GM21447 (cell line): ENCODE data around the gene OSMR.
"Not testable (repeated sequence)": the region's sequence is repeated elsewhere in the genome, so short reads cannot be mapped to it uniquely, and the experiment has no call there.

Source experiments
- ATAC-seq: cut with Tn5 transposase; IDR thresholded peaks from one replicate; pipeline ENCODE4 v1.9.1; 2021; ENCODE audit not compliant: unreplicated experiment

The OSMR gene

DNA sequence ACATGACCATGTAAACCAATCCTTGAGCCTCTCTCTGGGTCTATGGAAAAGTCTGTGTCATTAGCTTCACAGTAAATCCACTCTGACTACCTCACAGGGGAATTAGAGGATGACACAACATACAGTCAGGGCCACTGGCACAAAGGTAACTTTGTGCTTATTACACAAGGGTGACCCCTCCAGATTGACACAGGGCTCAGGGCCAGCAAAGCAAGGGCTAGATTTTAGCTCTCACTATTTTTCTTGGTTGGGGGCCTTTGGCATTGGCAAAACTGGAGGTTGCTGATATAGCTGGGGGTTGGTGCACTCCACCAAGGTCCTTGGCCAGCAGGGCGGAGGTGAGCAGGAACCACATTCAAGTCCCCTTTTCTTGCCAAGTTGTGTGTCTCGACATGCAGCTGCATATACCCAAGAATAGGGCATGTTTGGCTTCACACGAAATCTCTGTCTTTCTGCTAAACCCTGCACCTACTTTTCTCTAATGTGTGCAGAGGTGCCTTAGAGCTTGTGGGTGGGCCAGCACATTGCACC lies 15.2 kb upstream of the OSMR start:
- no peak for ATAC-seq

GRCh38 chr5:38831117-38831516 lies 14.7 kb upstream of the OSMR start:
- ATAC-seq: no peak

- no peak for ATAC-seq
These were observed 13.9 kb upstream of the OSMR start for GRCh38 chr5:38831909-38832308.

GRCh38 chr5:38832810-38833209 lies 13.0 kb upstream of the OSMR start:
- ATAC-seq: no peak

- ATAC-seq: no peak
These were observed 9.9 kb upstream of the OSMR start for GRCh38 chr5:38835887-38836286.

- no peak for ATAC-seq
These were observed 8.4 kb upstream of the OSMR start for GRCh38 chr5:38837416-38837815.

DNA sequence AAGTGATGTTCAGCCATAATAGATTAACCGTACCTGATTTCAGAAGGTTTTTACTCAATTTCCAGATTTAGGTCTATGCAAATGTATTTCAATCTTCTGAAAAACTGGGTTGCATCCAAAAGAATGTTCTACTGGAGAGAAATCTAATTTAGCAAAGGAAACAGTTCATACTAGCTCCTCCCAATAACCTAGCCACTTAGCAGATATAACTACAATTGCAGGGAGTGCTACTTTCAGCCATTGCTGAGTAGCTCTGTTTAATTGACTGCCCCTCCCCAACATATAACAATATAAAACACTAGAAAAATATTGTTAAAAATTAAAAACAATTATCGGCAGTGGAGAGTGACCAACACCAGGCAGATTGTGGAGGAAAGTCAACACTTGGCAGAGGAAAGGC lies 7.9 kb upstream of the OSMR start:
- no peak for ATAC-seq

- ATAC-seq: no peak
These were observed 2.1 kb upstream of the OSMR start for GRCh38 chr5:38843665-38844064.

GRCh38 chr5:38846379-38847011 lies 683 bp downstream of the OSMR start:
- ATAC-seq: no peak

DNA sequence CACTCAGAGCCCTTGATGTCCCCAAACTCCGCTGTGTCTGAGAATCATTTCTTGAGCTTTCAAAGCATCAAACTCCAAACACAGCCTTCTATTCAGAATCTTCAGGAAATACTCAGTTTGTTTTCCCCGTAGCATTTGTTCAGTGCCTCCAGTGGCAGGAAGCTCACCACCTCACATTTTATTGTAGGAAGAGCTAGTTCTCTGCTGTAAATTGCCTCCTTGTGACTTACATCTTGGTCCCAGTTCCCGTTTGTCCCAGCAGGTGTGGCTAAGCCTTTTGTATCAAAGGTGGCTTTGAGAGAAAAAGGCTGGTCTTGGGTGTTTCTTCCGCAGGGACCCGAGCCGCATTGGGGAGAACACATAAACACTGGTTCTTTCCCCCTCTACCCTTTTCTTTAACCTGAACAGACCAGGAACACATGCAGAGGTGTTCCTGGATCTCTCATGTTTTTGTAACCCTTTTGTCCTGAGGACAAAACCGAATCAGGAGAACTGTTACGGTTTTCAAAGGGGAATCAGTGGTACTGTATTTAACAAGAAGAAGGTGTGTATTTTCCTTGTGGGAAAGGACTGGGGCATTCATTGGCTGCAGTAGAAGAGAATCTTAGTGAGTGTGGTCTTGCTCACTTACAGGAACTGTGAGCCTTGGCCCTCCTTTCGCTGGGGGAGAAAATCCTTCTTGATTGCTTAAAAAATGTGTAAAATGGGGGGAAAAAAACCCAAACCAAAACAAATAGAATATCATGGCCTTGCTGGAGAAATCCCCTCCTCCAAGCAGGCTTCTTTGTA lies 1.9 kb downstream of the OSMR start:
- ATAC-seq: no peak

GRCh38 chr5:38848637-38849036 lies 2.8 kb downstream of the OSMR start:
- ATAC-seq: no peak

DNA sequence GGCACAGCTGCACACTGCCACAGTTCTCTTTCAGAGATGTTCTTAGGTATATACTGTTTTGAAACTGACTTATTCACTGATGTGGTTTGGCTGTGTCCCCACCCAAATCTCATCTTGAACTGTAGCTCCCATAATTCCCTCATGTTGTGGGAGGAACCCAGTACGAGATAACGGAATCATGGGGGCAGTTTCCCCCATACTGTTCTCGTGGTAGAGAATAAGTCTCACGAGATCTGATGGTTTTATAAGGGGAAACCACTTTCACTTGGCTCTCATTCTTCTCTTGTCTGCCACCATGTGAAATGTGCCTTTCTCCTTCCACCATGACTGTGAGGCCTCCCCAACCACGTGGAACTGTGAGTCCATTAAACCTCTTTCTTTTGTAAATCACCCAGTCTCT lies 5.8 kb downstream of the OSMR start:
- not testable (repeated sequence) for ATAC-seq

DNA sequence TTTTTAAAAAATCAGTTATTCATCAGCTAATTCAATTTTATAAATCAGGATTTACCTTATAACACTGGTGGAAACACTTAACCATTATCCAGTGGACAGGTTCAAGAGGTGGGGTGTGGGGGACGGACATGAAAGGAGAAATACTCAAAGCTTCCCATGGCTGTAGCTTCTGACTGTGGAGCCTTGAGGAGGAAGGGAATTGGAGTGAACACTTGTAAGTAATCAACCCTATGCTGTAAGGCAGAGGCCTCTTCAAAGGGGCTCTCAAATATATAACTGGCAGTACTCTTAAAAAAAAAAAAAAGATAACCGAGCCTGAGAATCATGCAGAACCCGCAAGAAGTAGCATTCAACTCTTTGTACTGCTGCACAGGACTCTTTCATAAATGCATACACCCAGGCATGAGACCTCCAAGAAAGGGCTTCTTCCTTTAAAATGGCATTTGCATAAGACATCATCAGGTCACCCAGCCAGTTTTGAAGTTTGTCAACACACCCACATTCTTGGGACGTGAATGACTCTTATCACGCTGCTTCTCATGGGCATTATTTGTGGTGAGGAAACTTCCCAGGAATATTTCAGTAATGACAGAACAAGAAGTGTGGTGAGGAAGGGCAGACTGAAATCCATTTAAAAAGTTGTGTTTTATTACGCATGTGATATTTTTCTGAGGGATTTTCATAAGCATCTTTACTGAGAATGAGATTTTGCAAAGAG lies 8.1 kb downstream of the OSMR start:
- ATAC-seq: no peak

- no peak for ATAC-seq
These were observed 9.1 kb downstream of the OSMR start for GRCh38 chr5:38854907-38855306.

- no peak for ATAC-seq
These were observed 10.8 kb downstream of the OSMR start for GRCh38 chr5:38856660-38857059.

DNA sequence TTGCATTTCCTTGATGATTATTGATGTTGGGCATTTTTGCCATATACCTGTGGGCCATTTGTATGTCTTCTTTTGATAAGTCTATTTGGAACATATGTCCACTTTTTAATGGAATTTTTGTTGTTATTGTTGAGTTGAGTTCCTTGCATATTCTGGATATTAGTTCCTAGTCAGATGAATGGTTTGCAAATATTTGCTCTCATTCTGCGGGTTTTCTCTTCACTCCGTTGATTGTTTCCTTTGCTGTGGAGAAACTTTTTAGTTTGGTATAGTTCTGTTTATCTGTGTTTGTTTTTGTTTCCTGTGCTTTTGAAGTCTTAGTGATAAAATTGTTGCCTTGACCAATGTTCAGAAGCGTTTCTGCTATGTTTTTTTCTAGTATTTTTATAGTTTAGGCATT lies 13.0 kb downstream of the OSMR start:
- no peak for ATAC-seq

DNA sequence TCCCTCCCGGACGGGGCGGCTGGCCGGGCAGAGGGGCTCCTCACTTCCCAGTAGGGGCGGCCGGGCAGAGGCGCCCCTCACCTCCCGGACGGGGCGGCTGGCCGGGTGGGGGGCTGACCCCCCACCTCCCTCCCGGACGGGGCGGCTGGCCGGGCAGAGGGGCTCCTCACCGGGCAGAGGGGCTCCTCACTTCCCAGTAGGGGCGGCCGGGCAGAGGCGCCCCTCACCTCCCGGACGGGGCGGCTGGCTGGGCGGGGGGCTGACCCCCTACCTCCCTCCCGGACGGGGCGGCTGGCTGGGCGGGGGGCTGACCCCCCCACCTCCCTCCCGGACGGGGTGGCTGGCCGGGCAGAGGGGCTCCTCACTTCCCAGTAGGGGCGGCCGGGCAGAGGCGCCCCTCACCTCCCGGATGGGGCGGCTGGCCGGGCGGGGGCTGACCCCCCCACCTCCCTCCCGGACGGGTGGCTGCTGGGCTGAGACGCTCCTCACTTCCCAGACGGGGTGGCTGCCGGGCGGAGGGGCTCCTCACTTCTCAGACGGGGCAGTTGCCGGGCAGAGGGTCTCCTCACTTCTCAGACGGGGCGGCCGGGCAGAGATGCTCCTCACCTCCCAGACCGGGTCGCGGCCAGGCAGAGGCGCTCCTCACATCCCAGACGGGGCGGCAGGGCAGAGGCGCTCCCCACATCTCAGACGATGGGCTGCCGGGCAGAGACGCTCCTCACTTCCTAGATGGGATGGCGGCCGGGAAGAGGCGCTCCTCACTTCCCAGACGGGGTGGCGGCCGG lies 16.4 kb downstream of the OSMR start:
- ATAC-seq: not testable (repeated sequence)

GRCh38 chr5:38866362-38867031 lies 20.7 kb downstream of the OSMR start:
- ATAC-seq: no peak

GRCh38 chr5:38867032-38867398 lies 21.2 kb downstream of the OSMR start:
- ATAC-seq: no peak

GRCh38 chr5:38867416-38867815 lies 21.6 kb downstream of the OSMR start:
- ATAC-seq: no peak

GRCh38 chr5:38870595-38870994 lies 24.8 kb downstream of the OSMR start:
- no peak for ATAC-seq
